HUES64 (cell line): Measurements from ENCODE around the gene TIFAB.

ENCODE experiments used
- H3K27ac ChIP-seq: 2 replicates; pipeline ENCODE4 v1.7.0; 2013; ENCODE audit warnings: low read depth, low read length, inconsistent platforms
- H3K27me3 ChIP-seq: 2 replicates; pipeline ENCODE4 v1.6.1; 2013; ENCODE audit warnings: mild to moderate bottlenecking, low read length; ENCODE audit not compliant: insufficient read depth
- H3K36me3 ChIP-seq: 2 replicates; pipeline ENCODE4 v1.6.1; 2013; ENCODE audit warnings: mild to moderate bottlenecking, low read length; ENCODE audit not compliant: insufficient read depth
- H3K4me1 ChIP-seq: 2 replicates; pipeline ENCODE4 v1.6.1; 2013; ENCODE audit warnings: mild to moderate bottlenecking, low read length, moderate library complexity; ENCODE audit not compliant: insufficient read depth
- H3K4me3 ChIP-seq: 2 replicates; pipeline ENCODE4 v1.5.1; 2013; ENCODE audit warnings: mild to moderate bottlenecking, low read length, moderate library complexity
- H3K9ac ChIP-seq: 2 replicates; pipeline ENCODE4 v1.6.1; 2013; ENCODE audit warnings: mild to moderate bottlenecking, low read depth, low read length
- H3K9me3 ChIP-seq: 2 replicates; pipeline ENCODE4 v1.6.1; 2013; ENCODE audit warnings: low read depth, low read length; ENCODE audit not compliant: insufficient read depth
- WGBS: fragments of 150-250, 120-280 bp; methylation state at CpG from one replicate; pipeline ENCODE4 v1.1.7; 2013; ENCODE audit warnings: missing lambda C conversion rate; 5-methylcytosine and 5-hydroxymethylcytosine counted together

Gene TIFAB

GRCh38 chr5:135489466-135490244, 37.5 kb upstream of the TIFAB start:
- peaks cover 100% of the 10 kb centered on the region for H3K27me3 ChIP-seq

DNA sequence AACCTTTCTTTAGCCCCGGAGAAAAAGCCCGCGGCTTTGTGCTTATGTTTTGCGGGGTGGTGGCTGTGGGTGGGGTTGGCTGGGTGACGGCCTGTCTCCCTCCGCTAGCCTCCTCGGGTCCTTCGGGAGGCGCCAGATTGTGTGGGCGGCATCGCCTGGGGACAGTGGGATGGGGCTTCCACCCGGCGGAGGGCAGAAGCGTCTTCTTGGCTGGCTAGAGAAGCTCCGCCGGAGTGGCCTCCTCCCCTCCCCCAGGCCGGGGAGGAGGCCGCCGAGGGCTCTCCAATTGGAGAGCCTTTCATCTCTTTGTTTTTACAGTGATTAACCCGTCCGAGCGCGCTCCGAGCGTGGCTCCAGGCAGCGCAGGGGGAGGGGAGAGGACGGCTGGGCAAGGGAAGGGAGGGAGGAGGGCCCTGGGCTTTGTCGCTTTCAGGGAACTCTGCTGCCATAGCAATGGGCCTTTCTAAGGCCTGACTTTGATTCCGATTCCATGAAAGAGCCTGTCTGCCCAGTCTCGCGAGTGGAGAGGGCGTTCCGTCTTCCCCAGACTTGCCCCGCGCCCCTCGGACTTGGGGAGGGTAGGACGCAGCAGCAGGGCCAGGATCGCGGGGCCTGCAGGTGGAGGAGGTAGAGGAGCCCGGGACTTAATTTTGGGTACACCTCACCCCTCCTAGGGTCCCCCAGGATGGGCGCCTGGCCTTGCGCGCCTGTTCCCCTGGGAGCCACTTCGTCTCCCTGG, 36.7 kb upstream of the TIFAB start:
- peaks cover 51% of the 10 kb centered on the region for H3K4me1 ChIP-seq
- WGBS = 2% methylated on average over 44 of the region's 44 CpGs
- H3K27ac ChIP-seq = no peak overlapping the region
- H3K9me3 ChIP-seq = no peaks in the 10 kb centered on the region
- H3K27me3 ChIP-seq = peaks cover 100% of the 10 kb centered on the region
- peak overlapping the region; percentile 19; the same call in 1 of the 2 replicates for H3K9ac ChIP-seq
- peak overlapping the region; percentile 46 for H3K4me3 ChIP-seq
- H3K36me3 ChIP-seq = no peaks in the 10 kb centered on the region

More at GRCh38 chr5:135489466-135490244, 37.5 kb upstream of the TIFAB start:
- no peaks in the 10 kb centered on the region for H3K9me3 ChIP-seq
- H3K9ac ChIP-seq = peak overlapping the region; percentile 19; the same call in 1 of the 2 replicates
- WGBS = under 1% methylated on average over 51 of the region's 53 CpGs
- H3K4me1 ChIP-seq = peaks cover 50% of the 10 kb centered on the region
- peak overlapping the region; percentile 46 for H3K4me3 ChIP-seq
- H3K36me3 ChIP-seq = no peaks in the 10 kb centered on the region
- H3K27ac ChIP-seq = no peak overlapping the region

- WGBS = 11% methylated on average over 11 of the region's 11 CpGs
- H3K27me3 ChIP-seq = peaks cover 100% of the 10 kb centered on the region
- 0 out of 2 replicates have a peak overlapping the region, but pooled peaks have one; percentile 46 for H3K4me3 ChIP-seq
- H3K9ac ChIP-seq = no peak overlapping the region
- H3K9me3 ChIP-seq = no peaks in the 10 kb centered on the region
- peaks cover 44% of the 10 kb centered on the region for H3K4me1 ChIP-seq
- H3K36me3 ChIP-seq = no peaks in the 10 kb centered on the region
- H3K27ac ChIP-seq = no peak overlapping the region
Measured at GRCh38 chr5:135487839-135488514, 35.8 kb upstream of the TIFAB start.

GRCh38 chr5:135487037-135487395, 34.9 kb upstream of the TIFAB start:
- Histone ChIP-seq H3K4me1 (peaks cover 44% of the 10 kb centered on the region), H3K9ac (no peak overlapping the region)
- 35% methylated on average over 1 of the region's 1 CpG for WGBS

GRCh38 chr5:135486131-135487036, 34.2 kb upstream of the TIFAB start:
- H3K27ac ChIP-seq = no peak overlapping the region
- no peaks in the 10 kb centered on the region for H3K9me3 ChIP-seq
- no peaks in the 10 kb centered on the region for H3K36me3 ChIP-seq
- H3K27me3 ChIP-seq = peaks cover 100% of the 10 kb centered on the region
- 87% methylated on average over 13 of the region's 13 CpGs for WGBS
- no peak overlapping the region for H3K9ac ChIP-seq
- H3K4me1 ChIP-seq = peaks cover 43% of the 10 kb centered on the region
- H3K4me3 ChIP-seq = no peak overlapping the region

More at GRCh38 chr5:135487037-135487395, 34.9 kb upstream of the TIFAB start:
- Histone ChIP-seq H3K27ac (no peak overlapping the region), H3K36me3 (no peaks in the 10 kb centered on the region), H3K27me3 (peaks cover 100% of the 10 kb centered on the region), H3K9me3 (no peaks in the 10 kb centered on the region), H3K4me3 (no peak overlapping the region)

- H3K4me3 ChIP-seq = no peak overlapping the region
- H3K27ac ChIP-seq = no peak overlapping the region
- peaks cover 26% of the 10 kb centered on the region for H3K4me1 ChIP-seq
- 24% methylated on average over 5 of the region's 5 CpGs for WGBS
- H3K27me3 ChIP-seq = peaks cover 98% of the 10 kb centered on the region
- H3K36me3 ChIP-seq = no peaks in the 10 kb centered on the region
- H3K9ac ChIP-seq = no peak overlapping the region
- no peaks in the 10 kb centered on the region for H3K9me3 ChIP-seq
Measured at GRCh38 chr5:135484674-135485086, 32.5 kb upstream of the TIFAB start.

GRCh38 chr5:135483254-135483653, 31.1 kb upstream of the TIFAB start:
- Histone ChIP-seq H3K27me3 (peaks cover 98% of the 10 kb centered on the region), H3K36me3 (no peaks in the 10 kb centered on the region)
- 88% methylated on average over 1 of the region's 1 CpG for WGBS

GRCh38 chr5:135482381-135482933, 30.3 kb upstream of the TIFAB start:
- Histone ChIP-seq H3K27ac (no peak overlapping the region), H3K4me1 (peaks cover 10% of the 10 kb centered on the region), H3K27me3 (peaks cover 98% of the 10 kb centered on the region), H3K36me3 (no peaks in the 10 kb centered on the region), H3K9me3 (no peaks in the 10 kb centered on the region), H3K4me3 (no peak overlapping the region), H3K9ac (no peak overlapping the region)
- WGBS = 87% methylated on average over 9 of the region's 9 CpGs

More at GRCh38 chr5:135483254-135483653, 31.1 kb upstream of the TIFAB start:
- Histone ChIP-seq H3K9me3 (no peaks in the 10 kb centered on the region), H3K9ac (no peak overlapping the region), H3K4me3 (no peak overlapping the region), H3K4me1 (peaks cover 18% of the 10 kb centered on the region), H3K27ac (no peak overlapping the region)

GRCh38 chr5:135481909-135482311, 29.8 kb upstream of the TIFAB start:
- Histone ChIP-seq H3K27ac (no peak overlapping the region), H3K36me3 (no peaks in the 10 kb centered on the region), H3K27me3 (peaks cover 97% of the 10 kb centered on the region), H3K4me3 (no peak overlapping the region), H3K4me1 (peaks cover 10% of the 10 kb centered on the region), H3K9ac (no peak overlapping the region), H3K9me3 (no peaks in the 10 kb centered on the region)
- WGBS = 96% methylated on average over 4 of the region's 4 CpGs

GRCh38 chr5:135481387-135481786, 29.2 kb upstream of the TIFAB start:
- Histone ChIP-seq H3K9me3 (no peaks in the 10 kb centered on the region), H3K9ac (no peak overlapping the region), H3K27me3 (peaks cover 97% of the 10 kb centered on the region), H3K4me1 (peaks cover 13% of the 10 kb centered on the region), H3K36me3 (no peaks in the 10 kb centered on the region), H3K27ac (no peak overlapping the region), H3K4me3 (no peak overlapping the region)
- 81% methylated on average over 5 of the region's 5 CpGs for WGBS
